NCI-H748 (cell line): Measurements from ENCODE around the gene PLXDC1.
"Not testable (repeated sequence)": the region's sequence is repeated elsewhere in the genome, so short reads cannot be mapped to it uniquely, and the experiment has no call there.

Source experiments
- DNase-seq: peaks from one replicate; lab custom pipeline; 2025; ENCODE audit not compliant: unreplicated experiment; lab: John Stamatoyannopoulos, UW

Gene PLXDC1

GRCh38 chr17:39183045-39183444 is 31.6 kb upstream of the PLXDC1 start:
- no peak for DNase-seq

- no peak for DNase-seq
These were observed 29.9 kb upstream of the PLXDC1 start for GRCh38 chr17:39181303-39181702.

- DNase-seq, result peak; percentile 31
These were observed 27.1 kb upstream of the PLXDC1 start for GRCh38 chr17:39178536-39178935.

- peak; percentile 20 for DNase-seq
These were observed 25.8 kb upstream of the PLXDC1 start for GRCh38 chr17:39177256-39177655.

- no peak for DNase-seq
These were observed 24.3 kb upstream of the PLXDC1 start for GRCh38 chr17:39175695-39176093.

- DNase-seq, result peak; percentile 66
These were observed 23.7 kb upstream of the PLXDC1 start for GRCh38 chr17:39174920-39175694.

- DNase-seq, result no peak
These were observed 22.3 kb upstream of the PLXDC1 start for GRCh38 chr17:39173526-39174274.

GRCh38 chr17:39173080-39173479 is 21.6 kb upstream of the PLXDC1 start:
- DNase-seq, result no peak

GRCh38 chr17:39171933-39172332 is 20.5 kb upstream of the PLXDC1 start:
- no peak for DNase-seq

- DNase-seq, result no peak
These were observed 19.1 kb upstream of the PLXDC1 start for GRCh38 chr17:39170558-39170957.

- DNase-seq, result no peak
These were observed 18.7 kb upstream of the PLXDC1 start for GRCh38 chr17:39170109-39170508.

- DNase-seq, result no peak
These were observed 18.1 kb upstream of the PLXDC1 start for GRCh38 chr17:39169518-39169917.

- DNase-seq, result no peak
These were observed 17.7 kb upstream of the PLXDC1 start for GRCh38 chr17:39169101-39169500.

GRCh38 chr17:39168503-39168902 is 17.1 kb upstream of the PLXDC1 start:
- DNase-seq, result not testable (repeated sequence)

- no peak for DNase-seq
These were observed 16.0 kb upstream of the PLXDC1 start for GRCh38 chr17:39167476-39167875.

- no peak for DNase-seq
These were observed 15.2 kb upstream of the PLXDC1 start for GRCh38 chr17:39166437-39167335.

- DNase-seq, result no peak
These were observed 14.5 kb upstream of the PLXDC1 start, which contains the start of gene ARL5C for GRCh38 chr17:39165841-39166349. TSS of gene ARL5C (minus strand) at chr17:39166161. CDS start at chr17:39165760, 401 bp downstream.

GRCh38 chr17:39165178-39165840 is 13.9 kb upstream of the PLXDC1 start:
- DNase-seq, result no peak

GRCh38 chr17:39164675-39165143 is 13.3 kb upstream of the PLXDC1 start:
- peak; percentile 72 for DNase-seq

- DNase-seq, result no peak
These were observed 10.5 kb upstream of the PLXDC1 start for GRCh38 chr17:39161962-39162361.
